HepG2 (cell line): Measurements from ENCODE around the gene ALKBH5. TPM values are rescaled to one million over a fixed set of nuclear protein-coding genes. Genes with fewer than 3 reads are reported as not detected.

Experiments
- ATM ChIP-seq: fragments of 450-650 bp; IDR thresholded peaks from 2 replicates; pipeline ENCODE4 v1.7.1; 2017; ENCODE audit warnings: mild to moderate bottlenecking, borderline replicate concordance
- BORCS8-MEF2B ChIP-seq: sonication (generic); formaldehyde crosslinking; IDR thresholded peaks from 2 replicates; pipeline ENCODE4 v1.8.0; 2022; ENCODE audit warnings: mild to moderate bottlenecking, missing genetic modification reagents
- PITX1 ChIP-seq: sonication (generic); formaldehyde crosslinking; IDR thresholded peaks from 2 replicates; pipeline ENCODE4 v1.5.1; 2020; ENCODE audit warnings: mild to moderate bottlenecking, missing genetic modification reagents
- ZFX ChIP-seq: sonication (generic); formaldehyde crosslinking; IDR thresholded peaks from 2 replicates; pipeline ENCODE4 v1.4.0; 2020; ENCODE audit warnings: mild to moderate bottlenecking, low read depth, missing genetic modification reagents, moderate library complexity
- ZNF460 ChIP-seq: sonication (generic); formaldehyde crosslinking; IDR thresholded peaks from 2 replicates; pipeline ENCODE4 v1.5.1; 2020; ENCODE audit warnings: missing genetic modification reagents, mild to moderate bottlenecking, borderline replicate concordance
- ZNF496 ChIP-seq: sonication (generic); formaldehyde crosslinking; IDR thresholded peaks from 2 replicates; pipeline ENCODE4 v1.8.1; 2023; ENCODE audit warnings: mild to moderate bottlenecking, moderate library complexity, missing genetic modification reagents; ENCODE audit not compliant: insufficient replicate concordance
- polyA plus RNA-seq, 8 experiments: library from polyadenylated mRNA; depleted of rRNA in 3 of 8; stranded (reverse) in 7 of 8; unstranded in 1 of 8; fragments of >200 nt; fragmentation: Illumina TruSeq in 4 of 8; extraction: Trizol in 4 of 8; gene quantifications; 2 replicates each; pipeline versions ENCODE4 v1.2.1 to v1.2.3, GENCODE V29; 2011 to 2016; ENCODE audit warnings: low read depth in 4 of 8, missing spikeins in 1 of 8, mixed read lengths in 1 of 8; ENCODE audit not compliant: insufficient read depth in 1 of 8
- total RNA-seq, 5 experiments: library from RNA; depleted of rRNA; stranded (reverse); fragments of >200 nt; fragmentation: Illumina TruSeq; extraction: Trizol; gene quantifications; 2 replicates each; pipeline ENCODE4 v1.2.3, GENCODE V29; 2016; ENCODE audit warnings: low read depth in 1 of 5
- TF ChIP-seq, protein P1 (sequence below), 2 experiments: IDR thresholded peaks; 2 replicates each; pipeline ENCODE4 v1.6.1; 2011 to 2012; ENCODE audit warnings: low read length in 2 of 2, borderline replicate concordance in 1 of 2, low read depth in 1 of 2, mild to moderate bottlenecking in 1 of 2, moderate library complexity in 1 of 2
- TF ChIP-seq, protein P2 (sequence below): sonication (generic); formaldehyde crosslinking; IDR thresholded peaks from 2 replicates; pipeline ENCODE4 v1.4.0; 2020; ENCODE audit warnings: mild to moderate bottlenecking, low read depth, missing genetic modification reagents
- TF ChIP-seq, protein P3 (sequence below): sonication (generic); formaldehyde crosslinking; IDR thresholded peaks from 2 replicates; pipeline ENCODE4 v1.9.0; 2021; ENCODE audit warnings: missing genetic modification reagents, borderline replicate concordance
- TF ChIP-seq, protein P4 (sequence below), 2 experiments: sonication (generic) in 1 of 2; formaldehyde crosslinking in 1 of 2; IDR thresholded peaks; 2 replicates each; pipeline versions ENCODE4 v1.4.0 to v1.6.1; 2016 to 2020; ENCODE audit warnings: borderline replicate concordance in 1 of 2, low read depth in 1 of 2, mild to moderate bottlenecking in 1 of 2, missing genetic modification reagents in 1 of 2
- TF ChIP-seq, protein P5 (sequence below): sonication (generic); formaldehyde crosslinking; IDR thresholded peaks from 2 replicates; pipeline ENCODE4 v1.4.0; 2020; ENCODE audit warnings: missing genetic modification reagents

Gene ALKBH5
- total and polyA plus RNA-seq, 2 of the 13 experiments (the other 11 are each of a cell fraction or from before 2014, with no cell fraction given), result 68.9 to 76.9 TPM

DNA sequence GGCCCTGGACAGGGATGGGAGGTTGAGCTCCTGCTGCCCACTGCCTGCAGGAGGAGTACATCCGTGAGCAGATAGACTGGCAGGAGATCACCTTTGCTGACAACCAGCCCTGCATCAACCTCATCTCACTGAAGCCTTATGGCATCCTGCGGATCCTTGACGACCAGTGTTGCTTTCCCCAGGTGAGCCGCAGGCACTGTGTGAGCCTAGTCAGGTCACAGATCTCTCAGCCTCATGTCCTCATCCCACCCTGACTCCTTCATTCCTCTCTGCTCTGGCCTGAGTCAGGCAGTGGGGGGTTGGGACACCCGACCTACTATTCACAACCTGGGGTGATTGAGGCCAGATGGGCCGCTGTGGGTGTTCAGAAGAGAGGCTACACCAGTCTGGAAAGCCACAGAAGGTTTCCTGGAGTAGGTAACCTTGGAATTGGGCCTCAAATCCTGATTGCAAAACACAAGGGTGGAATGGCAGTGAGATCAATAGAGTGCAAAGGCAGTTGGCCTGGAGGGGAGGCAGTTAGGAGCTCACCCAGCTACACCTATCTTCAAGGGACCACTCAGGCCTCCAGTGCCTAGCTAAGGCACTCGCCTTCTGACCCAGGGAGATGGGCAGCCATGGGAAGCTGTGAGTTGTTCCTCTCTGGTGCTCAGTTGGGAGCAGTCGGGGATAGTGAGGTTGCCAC, 45.4 kb upstream of the ALKBH5 start (continued):
- TF ChIP-seq ZNF460 (CRISPR knock-in tag) (no peak), ZNF496 (no peak), ZFX (CRISPR knock-in tag) (peak; percentile 71), ATM (no peak), BORCS8-MEF2B (no peak), PITX1 (CRISPR knock-in tag) (peak; percentile 87)
- TF ChIP-seq, protein P1, sequence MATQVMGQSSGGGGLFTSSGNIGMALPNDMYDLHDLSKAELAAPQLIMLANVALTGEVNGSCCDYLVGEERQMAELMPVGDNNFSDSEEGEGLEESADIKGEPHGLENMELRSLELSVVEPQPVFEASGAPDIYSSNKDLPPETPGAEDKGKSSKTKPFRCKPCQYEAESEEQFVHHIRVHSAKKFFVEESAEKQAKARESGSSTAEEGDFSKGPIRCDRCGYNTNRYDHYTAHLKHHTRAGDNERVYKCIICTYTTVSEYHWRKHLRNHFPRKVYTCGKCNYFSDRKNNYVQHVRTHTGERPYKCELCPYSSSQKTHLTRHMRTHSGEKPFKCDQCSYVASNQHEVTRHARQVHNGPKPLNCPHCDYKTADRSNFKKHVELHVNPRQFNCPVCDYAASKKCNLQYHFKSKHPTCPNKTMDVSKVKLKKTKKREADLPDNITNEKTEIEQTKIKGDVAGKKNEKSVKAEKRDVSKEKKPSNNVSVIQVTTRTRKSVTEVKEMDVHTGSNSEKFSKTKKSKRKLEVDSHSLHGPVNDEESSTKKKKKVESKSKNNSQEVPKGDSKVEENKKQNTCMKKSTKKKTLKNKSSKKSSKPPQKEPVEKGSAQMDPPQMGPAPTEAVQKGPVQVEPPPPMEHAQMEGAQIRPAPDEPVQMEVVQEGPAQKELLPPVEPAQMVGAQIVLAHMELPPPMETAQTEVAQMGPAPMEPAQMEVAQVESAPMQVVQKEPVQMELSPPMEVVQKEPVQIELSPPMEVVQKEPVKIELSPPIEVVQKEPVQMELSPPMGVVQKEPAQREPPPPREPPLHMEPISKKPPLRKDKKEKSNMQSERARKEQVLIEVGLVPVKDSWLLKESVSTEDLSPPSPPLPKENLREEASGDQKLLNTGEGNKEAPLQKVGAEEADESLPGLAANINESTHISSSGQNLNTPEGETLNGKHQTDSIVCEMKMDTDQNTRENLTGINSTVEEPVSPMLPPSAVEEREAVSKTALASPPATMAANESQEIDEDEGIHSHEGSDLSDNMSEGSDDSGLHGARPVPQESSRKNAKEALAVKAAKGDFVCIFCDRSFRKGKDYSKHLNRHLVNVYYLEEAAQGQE (IDR thresholded peaks at IDR 0.05; ENCODE audit: borderline replicate concordance in 1 of 2, low read depth in 1 of 2, low read length in 2 of 2), result no peak
- TF ChIP-seq, protein P2, sequence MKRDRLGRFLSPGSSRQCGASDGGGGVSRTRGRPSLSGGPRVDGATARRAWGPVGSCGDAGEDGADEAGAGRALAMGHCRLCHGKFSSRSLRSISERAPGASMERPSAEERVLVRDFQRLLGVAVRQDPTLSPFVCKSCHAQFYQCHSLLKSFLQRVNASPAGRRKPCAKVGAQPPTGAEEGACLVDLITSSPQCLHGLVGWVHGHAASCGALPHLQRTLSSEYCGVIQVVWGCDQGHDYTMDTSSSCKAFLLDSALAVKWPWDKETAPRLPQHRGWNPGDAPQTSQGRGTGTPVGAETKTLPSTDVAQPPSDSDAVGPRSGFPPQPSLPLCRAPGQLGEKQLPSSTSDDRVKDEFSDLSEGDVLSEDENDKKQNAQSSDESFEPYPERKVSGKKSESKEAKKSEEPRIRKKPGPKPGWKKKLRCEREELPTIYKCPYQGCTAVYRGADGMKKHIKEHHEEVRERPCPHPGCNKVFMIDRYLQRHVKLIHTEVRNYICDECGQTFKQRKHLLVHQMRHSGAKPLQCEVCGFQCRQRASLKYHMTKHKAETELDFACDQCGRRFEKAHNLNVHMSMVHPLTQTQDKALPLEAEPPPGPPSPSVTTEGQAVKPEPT (CRISPR knock-in tag), result no peak
- TF ChIP-seq, protein P3, sequence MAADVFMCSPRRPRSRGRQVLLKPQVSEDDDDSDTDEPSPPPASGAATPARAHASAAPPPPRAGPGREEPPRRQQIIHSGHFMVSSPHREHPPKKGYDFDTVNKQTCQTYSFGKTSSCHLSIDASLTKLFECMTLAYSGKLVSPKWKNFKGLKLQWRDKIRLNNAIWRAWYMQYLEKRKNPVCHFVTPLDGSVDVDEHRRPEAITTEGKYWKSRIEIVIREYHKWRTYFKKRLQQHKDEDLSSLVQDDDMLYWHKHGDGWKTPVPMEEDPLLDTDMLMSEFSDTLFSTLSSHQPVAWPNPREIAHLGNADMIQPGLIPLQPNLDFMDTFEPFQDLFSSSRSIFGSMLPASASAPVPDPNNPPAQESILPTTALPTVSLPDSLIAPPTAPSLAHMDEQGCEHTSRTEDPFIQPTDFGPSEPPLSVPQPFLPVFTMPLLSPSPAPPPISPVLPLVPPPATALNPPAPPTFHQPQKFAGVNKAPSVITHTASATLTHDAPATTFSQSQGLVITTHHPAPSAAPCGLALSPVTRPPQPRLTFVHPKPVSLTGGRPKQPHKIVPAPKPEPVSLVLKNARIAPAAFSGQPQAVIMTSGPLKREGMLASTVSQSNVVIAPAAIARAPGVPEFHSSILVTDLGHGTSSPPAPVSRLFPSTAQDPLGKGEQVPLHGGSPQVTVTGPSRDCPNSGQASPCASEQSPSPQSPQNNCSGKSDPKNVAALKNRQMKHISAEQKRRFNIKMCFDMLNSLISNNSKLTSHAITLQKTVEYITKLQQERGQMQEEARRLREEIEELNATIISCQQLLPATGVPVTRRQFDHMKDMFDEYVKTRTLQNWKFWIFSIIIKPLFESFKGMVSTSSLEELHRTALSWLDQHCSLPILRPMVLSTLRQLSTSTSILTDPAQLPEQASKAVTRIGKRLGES, result no peak
- TF ChIP-seq, protein P4, sequence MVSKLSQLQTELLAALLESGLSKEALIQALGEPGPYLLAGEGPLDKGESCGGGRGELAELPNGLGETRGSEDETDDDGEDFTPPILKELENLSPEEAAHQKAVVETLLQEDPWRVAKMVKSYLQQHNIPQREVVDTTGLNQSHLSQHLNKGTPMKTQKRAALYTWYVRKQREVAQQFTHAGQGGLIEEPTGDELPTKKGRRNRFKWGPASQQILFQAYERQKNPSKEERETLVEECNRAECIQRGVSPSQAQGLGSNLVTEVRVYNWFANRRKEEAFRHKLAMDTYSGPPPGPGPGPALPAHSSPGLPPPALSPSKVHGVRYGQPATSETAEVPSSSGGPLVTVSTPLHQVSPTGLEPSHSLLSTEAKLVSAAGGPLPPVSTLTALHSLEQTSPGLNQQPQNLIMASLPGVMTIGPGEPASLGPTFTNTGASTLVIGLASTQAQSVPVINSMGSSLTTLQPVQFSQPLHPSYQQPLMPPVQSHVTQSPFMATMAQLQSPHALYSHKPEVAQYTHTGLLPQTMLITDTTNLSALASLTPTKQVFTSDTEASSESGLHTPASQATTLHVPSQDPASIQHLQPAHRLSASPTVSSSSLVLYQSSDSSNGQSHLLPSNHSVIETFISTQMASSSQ (IDR thresholded peaks at IDR 0.05; ENCODE audit: low read depth), result no peak
- TF ChIP-seq, protein P4 (CRISPR knock-in tag; IDR thresholded peaks at IDR 0.05; ENCODE audit: borderline replicate concordance), result 0 out of 2 replicates have a peak, but pooled peaks have one; percentile 4
- TF ChIP-seq, protein P5, sequence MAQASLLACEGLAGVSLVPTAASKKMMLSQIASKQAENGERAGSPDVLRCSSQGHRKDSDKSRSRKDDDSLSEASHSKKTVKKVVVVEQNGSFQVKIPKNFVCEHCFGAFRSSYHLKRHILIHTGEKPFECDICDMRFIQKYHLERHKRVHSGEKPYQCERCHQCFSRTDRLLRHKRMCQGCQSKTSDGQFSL (CRISPR knock-in tag), result no peak
